K562 (cell line): ENCODE data around the gene GPR68. TPM values are rescaled to one million over a fixed set of nuclear protein-coding genes. Genes with fewer than 3 reads are reported as not detected.
A peak's percentile ranks its signal among the peaks of the same experiment; 100 is the strongest.

ENCODE experiments used
- CBFA2T2 ChIP-seq: fragments of 450-650 bp; conservative IDR thresholded peaks from 2 replicates; pipeline ENCODE4 v1.6.1; 2017; ENCODE audit warnings: mild to moderate bottlenecking
- ETS1 ChIP-seq: conservative IDR thresholded peaks from 2 replicates; pipeline ENCODE4 v1.6.1; 2011; ENCODE audit warnings: low read depth, mild to moderate bottlenecking, low read length; ENCODE audit not compliant: control insufficient read depth
- PBX2 ChIP-seq, 2 experiments: IDR thresholded peaks in 1 of 2; conservative IDR thresholded peaks in 1 of 2; 2 replicates each; pipeline ENCODE4 v1.6.1; 2016; ENCODE audit warnings: low read depth in 2 of 2, mild to moderate bottlenecking in 1 of 2, missing compliant biosample characterization in 1 of 2, missing genetic modification characterization in 1 of 2, moderate library complexity in 1 of 2
- PKNOX1 ChIP-seq: fragments of 450-650 bp; IDR thresholded peaks from 2 replicates; pipeline ENCODE4 v1.6.1; 2016
- POLR3G ChIP-seq: IDR thresholded peaks from 2 replicates; pipeline ENCODE4 v1.6.1; 2011; ENCODE audit not compliant: insufficient read length, insufficient replicate concordance; ENCODE audit errors: extremely low read depth
- SMARCB1 ChIP-seq: IDR thresholded peaks from 2 replicates; pipeline ENCODE4 v1.6.1; 2011; ENCODE audit warnings: improper control_type of control experiment, low read depth; ENCODE audit not compliant: insufficient read length
- TEAD1 ChIP-seq, 2 experiments: fragments of 450-650 bp in 1 of 2; sonication (generic) in 1 of 2; formaldehyde crosslinking; IDR thresholded peaks; 2 replicates each; pipeline versions ENCODE4 v1.4.0 to v1.8.0; 2020 to 2022; ENCODE audit warnings: mild to moderate bottlenecking in 2 of 2, missing genetic modification reagents in 1 of 2
- TSHZ1 ChIP-seq: fragments of 250-450 bp; sonication (Bioruptor Pico); IDR thresholded peaks from 2 replicates; pipeline ENCODE4 v1.4.0; 2020; ENCODE audit warnings: mild to moderate bottlenecking, moderate library complexity
- ZBTB2 ChIP-seq: fragments of 450-650 bp; IDR thresholded peaks from 2 replicates; pipeline ENCODE4 v1.6.1; 2016; ENCODE audit warnings: antibody characterized with exemption
- ZNF445 ChIP-seq: fragments of 250-450 bp; sonication (Bioruptor Pico); IDR thresholded peaks from 2 replicates; pipeline ENCODE4 v1.4.0; 2020; ENCODE audit warnings: low read depth, mild to moderate bottlenecking, moderate library complexity
- ZNF717 ChIP-seq: fragments of 250-450 bp; sonication (Bioruptor Pico); IDR thresholded peaks from 2 replicates; pipeline ENCODE4 v1.5.0; 2021
- ZNF778 ChIP-seq: fragments of 450-650 bp; formaldehyde crosslinking; IDR thresholded peaks from 2 replicates; pipeline ENCODE4 v1.4.0; 2020; ENCODE audit warnings: mild to moderate bottlenecking, moderate library complexity
- polyA plus RNA-seq, 8 experiments: library from polyadenylated mRNA; depleted of rRNA in 4 of 8; stranded (reverse) in 5 of 8; unstranded in 3 of 8; fragments of >200 nt; fragmentation: Nextera tagmentation in 2 of 8; fragmentation: Illumina TruSeq in 1 of 8; extraction: Ambion mirVana in 2 of 8; extraction: Trizol in 1 of 8; gene quantifications; 2 replicates each; pipeline versions ENCODE4 v1.2.1 to v1.2.3, GENCODE V29; 2011 to 2014; ENCODE audit warnings: inconsistent platforms in 1 of 8, missing spikeins in 1 of 8
- total RNA-seq, 7 experiments: library from RNA; depleted of rRNA in 6 of 7; stranded (reverse); fragments of >200 nt in 6 of 7; fragmentation: Illumina TruSeq in 2 of 7; extraction: Trizol in 2 of 7; gene quantifications; 2 replicates each; pipeline versions ENCODE4 v1.2.1 to v1.2.3, GENCODE V29; 2011 to 2021; ENCODE audit warnings: low replicate concordance in 1 of 7

The GPR68 gene
- total and polyA plus RNA-seq, 9 of the 15 experiments (the other 6 are each of a cell fraction or from before 2014, with no cell fraction given) = 0.41 to 9.4 (median 3.7) TPM

GRCh38 chr14:91202234-91202974 lies 42.1 kb downstream of the GPR68 start (continued):
- TF ChIP-seq TSHZ1 = no peak
- TF ChIP-seq SMARCB1 = no peak
- TF ChIP-seq ZNF445 (CRISPR knock-in tag) = no peak
- no peak for TF ChIP-seq ZNF717 (CRISPR knock-in tag)
- no peak for TF ChIP-seq POLR3G
- no peak for TF ChIP-seq PBX2 (CRISPR knock-in tag; IDR thresholded peaks at IDR 0.05; ENCODE audit: low read depth)
- no peak for TF ChIP-seq PBX2 (tag; conservative IDR thresholded peaks at IDR 0.05; ENCODE audit: low read depth)
- peak; percentile 62 for TF ChIP-seq CBFA2T2
- TF ChIP-seq TEAD1 (CRISPR knock-in tag; IDR thresholded peaks at IDR 0.05) = no peak
- no peak for TF ChIP-seq ZNF778
- TF ChIP-seq ETS1 = no peak; the same call in 1 of the 2 replicates
- no peak for TF ChIP-seq ZBTB2
- TF ChIP-seq PKNOX1 = peak; percentile 69
